Measurements from ENCODE around the gene ZNF592. TPM values are rescaled to one million over a fixed set of nuclear protein-coding genes. Genes with fewer than 3 reads are reported as not detected.

The ZNF592 gene
- total RNA-seq, 1 experiment from 2014 or later: 34.6 TPM

- no peak overlapping the region for H2BK15ac ChIP-seq (ENCODE audit: low read depth, low read length)
- peaks cover 4% of the 10 kb centered on the region; the same call in 1 of the 2 replicates for H3K4me1 ChIP-seq (ENCODE audit: insufficient read depth, low read length)
- H3K4me2 ChIP-seq (ENCODE audit: insufficient read depth, insufficient read length, low read length): no peak overlapping the region
- no peak overlapping the region for H3K4ac ChIP-seq (ENCODE audit: low read depth, low read length)
- H2BK12ac ChIP-seq (ENCODE audit: insufficient read length, low read depth, low read length): no peak overlapping the region
- H4K91ac ChIP-seq (ENCODE audit: insufficient read length, low read depth, low read length): no peak overlapping the region
- no peak overlapping the region for H3K27ac Mint-ChIP-seq
- no peak overlapping the region for H2AK5ac ChIP-seq (ENCODE audit: insufficient read length, low read length)
- no peak overlapping the region for H4K5ac ChIP-seq (ENCODE audit: insufficient read length, low read depth, low read length)
- no peak overlapping the region for H2BK20ac ChIP-seq (ENCODE audit: low read depth, low read length, poor library complexity, severe bottlenecking)
- no peaks in the 10 kb centered on the region for H3K9me3 Mint-ChIP-seq
- no peak overlapping the region for H2AFZ ChIP-seq (ENCODE audit: low read length)
- no peaks in the 10 kb centered on the region for H3K9me3 ChIP-seq (ENCODE audit: control insufficient read depth, low read depth, low read length)
- no peak overlapping the region for H3K27ac ChIP-seq (ENCODE audit: insufficient read length, low read depth, low read length)
- no peak for TF ChIP-seq CTCF (conservative IDR thresholded peaks at IDR 0.05)
- no peak overlapping the region for H3K14ac ChIP-seq (ENCODE audit: insufficient read depth, low read length)
- no peak overlapping the region for H2BK120ac ChIP-seq (ENCODE audit: low read depth, low read length, poor library complexity, severe bottlenecking)
- H3K4me1 Mint-ChIP-seq: peaks cover 24 to 27% of the 10 kb centered on the region in 2 experiments
- no peaks in the 10 kb centered on the region for H3K36me3 Mint-ChIP-seq (ENCODE audit: insufficient read depth in 1 of 3, low read depth in 3 of 3)
- no peaks in the 10 kb centered on the region for H3K79me1 ChIP-seq (ENCODE audit: insufficient read depth, low read depth, low read length, poor library complexity, severe bottlenecking)
- no peak overlapping the region for H2BK5ac ChIP-seq (ENCODE audit: insufficient read length, low read length)
- H3K79me2 ChIP-seq (ENCODE audit: insufficient read depth, low read length): no peaks in the 10 kb centered on the region
- H3K27me3 ChIP-seq (ENCODE audit: insufficient read depth, low read length): no peaks in the 10 kb centered on the region
- no peak for DNase-seq
- no peaks in the 10 kb centered on the region for H4K20me1 ChIP-seq (ENCODE audit: control insufficient read depth, insufficient read depth, insufficient read length)
- H3K23ac ChIP-seq (ENCODE audit: insufficient read length, low read depth, low read length): no peak overlapping the region
- no peaks in the 10 kb centered on the region for H3K23me2 ChIP-seq (ENCODE audit: insufficient read length, low read depth, low read length, poor library complexity, severe bottlenecking)
- H3K9ac ChIP-seq (ENCODE audit: extremely low read depth, insufficient read length, low read length): no peak overlapping the region
- WGBS (ENCODE audit: extremely low coverage, insufficient read length, low lambda C conversion rate): no CpG with 5 or more reads among the region's 2 CpGs
- H3T11ph ChIP-seq (ENCODE audit: low read length): no peak overlapping the region
- H3K18ac ChIP-seq (ENCODE audit: insufficient read length, low read depth, low read length): no peak overlapping the region
- no peak overlapping the region for H3K4me3 Mint-ChIP-seq
- no peak overlapping the region for H3K56ac ChIP-seq (ENCODE audit: insufficient read length, low read depth, low read length)
- no peak overlapping the region for H4K8ac ChIP-seq (replicated peaks; ENCODE audit: insufficient read length, low read depth, low read length)
- H3K27me3 Mint-ChIP-seq (ENCODE audit: low read depth): no peaks in the 10 kb centered on the region
These were observed 11.4 kb upstream of the ZNF592 start for GRCh38 chr15:84737005-84737404.

All from H9 (cell line).